Kidney (tissue), 14 donors: ENCODE measurements around the gene TOMM5. TPM values are rescaled to one million over a fixed set of nuclear protein-coding genes. Genes with fewer than 3 reads are reported as not detected.

Experiments
- DNase-seq, 5 donors: peaks; one replicate each; pipeline ENCODE4 v3.0.0-alpha.2; 2013 to 2020
- FAIRE-seq: peaks from 2 replicates; lab custom pipeline; 2012; peaks lifted over from hg19 to GRCh38; lab: Jason Lieb, UNC
- H3K27ac ChIP-seq, 2 donors: one replicate each; pipeline ENCODE4 v1.7.0; 2013; ENCODE audit warnings: low read depth in 2 of 2, low read length in 2 of 2, inconsistent platforms in 1 of 2
- H3K27me3 ChIP-seq: one replicate; pipeline ENCODE4 v1.7.1; 2013; ENCODE audit warnings: low read length, inconsistent platforms; ENCODE audit not compliant: control insufficient read depth, insufficient read depth
- H3K36me3 ChIP-seq, 3 donors: one replicate each; pipeline versions ENCODE4 v1.7.0 to v1.7.1; 2013; ENCODE audit warnings: low read length in 3 of 3, control low read depth in 1 of 3, inconsistent platforms in 1 of 3; ENCODE audit not compliant: insufficient read depth in 3 of 3, control insufficient read depth in 2 of 3
- H3K4me1 ChIP-seq, 3 donors: one replicate each; pipeline versions ENCODE4 v1.7.0 to v1.7.1; 2013; ENCODE audit warnings: low read length in 3 of 3, inconsistent platforms in 1 of 3, low read depth in 1 of 3; ENCODE audit not compliant: control insufficient read depth in 2 of 3, insufficient read depth in 2 of 3
- H3K4me3 ChIP-seq, 3 donors: one replicate each; pipeline versions ENCODE4 v1.7.0 to v1.8.1; 2013; ENCODE audit warnings: low read length in 3 of 3, control low read depth in 1 of 3, inconsistent platforms in 1 of 3
- H3K9ac ChIP-seq, 3 donors: one replicate each; pipeline versions ENCODE4 v1.7.0 to v1.7.1; 2013; ENCODE audit warnings: low read length in 3 of 3, control low read depth in 1 of 3, inconsistent platforms in 1 of 3
- H3K9me3 ChIP-seq, 3 donors: one replicate each; pipeline versions ENCODE4 v1.7.0 to v1.7.1; 2013; ENCODE audit warnings: low read length in 3 of 3, control low read depth in 1 of 3, inconsistent platforms in 1 of 3; ENCODE audit not compliant: control insufficient read depth in 2 of 3, insufficient read depth in 1 of 3
- CTCF ChIP-seq: IDR thresholded peaks from 3 replicates; pipeline ENCODE4 v1.5.1; 2012; ENCODE audit warnings: mild to moderate bottlenecking, moderate library complexity, borderline replicate concordance; ENCODE audit not compliant: insufficient read depth; ENCODE audit errors: extremely low read depth
- intact Hi-C: fragments of 100-400 bp; cut with DNase I; formaldehyde crosslinking; loops from one replicate; pipeline ENCODE4 v1.11.1; 2022
- polyA plus RNA-seq: library from polyadenylated mRNA; stranded (reverse); fragments of 350-450 nt; fragmentation: Illumina TruSeq; extraction: RNeasy Lipid Tissue Mini Kit (QIAGEN cat#74804); gene quantifications from one replicate; pipeline ENCODE4 v1.2.3, GENCODE V29; 2014; ENCODE audit warnings: low read depth, low replicate concordance; ENCODE audit not compliant: insufficient read depth
- total RNA-seq: library from RNA; stranded (reverse); fragmentation: NEBNext Ultra II Directional; extraction: Animal tissue kit (Norgen Biotek cat#: 25700); gene quantifications from one replicate; pipeline ENCODE4 v1.2.1, GENCODE V29; 2021
- donor health status: control.
- donor health status: control.
- donor health status: control.
- donor health status: control.
- donor health status: control.
- donor health status: DM: yes; HTN: yes; CAD: no.
- donor health status: Normal renal cell carcinoma (clear cell type).

Gene TOMM5
- total and polyA plus RNA-seq, 2 donors from 2014 or later = 59.5 to 197 TPM

GRCh38 chr9:37562826-37563225 lies 29.6 kb downstream of the TOMM5 start:
- Histone ChIP-seq H3K9ac (no peak overlapping the region), H3K27me3 (no peaks in the 10 kb centered on the region), H3K4me1 (no peaks in the 10 kb centered on the region), H3K36me3 (no peaks in the 10 kb centered on the region), H3K9me3 (no peaks in the 10 kb centered on the region), H3K4me3 (no peak overlapping the region), H3K27ac (no peak overlapping the region)
- intact Hi-C loops = no loop called here
- DNase-seq (no peak), FAIRE-seq (no peak)
- no peak for TF ChIP-seq CTCF

DNA sequence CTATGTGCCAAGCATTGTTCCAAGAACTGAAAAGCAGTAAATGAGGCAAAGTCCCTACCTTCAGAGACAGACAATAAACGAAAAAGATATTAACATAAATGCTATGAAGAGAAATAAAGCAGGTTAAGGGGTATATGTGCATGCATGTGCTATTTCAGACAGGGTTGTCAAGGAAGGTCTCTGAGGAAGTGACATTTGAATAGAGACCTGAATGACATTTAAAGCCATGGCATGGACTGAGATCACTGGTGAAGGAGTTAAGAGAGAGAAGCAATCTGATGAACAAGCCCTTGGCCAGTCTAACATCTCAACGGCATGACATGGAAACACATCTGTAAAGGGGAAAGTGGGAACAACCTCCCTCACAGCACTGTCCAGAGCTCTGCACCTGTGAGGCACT lies 30.7 kb downstream of the TOMM5 start:
- Histone ChIP-seq H3K36me3 (no peaks in the 10 kb centered on the region), H3K9me3 (no peaks in the 10 kb centered on the region), H3K4me1 (no peaks in the 10 kb centered on the region), H3K9ac (no peak overlapping the region), H3K27me3 (no peaks in the 10 kb centered on the region), H3K27ac (no peak overlapping the region), H3K4me3 (no peak overlapping the region)
- no peak for DNase-seq
- intact Hi-C loops = no loop called here
- no peak for TF ChIP-seq CTCF
- FAIRE-seq = no peak

DNA sequence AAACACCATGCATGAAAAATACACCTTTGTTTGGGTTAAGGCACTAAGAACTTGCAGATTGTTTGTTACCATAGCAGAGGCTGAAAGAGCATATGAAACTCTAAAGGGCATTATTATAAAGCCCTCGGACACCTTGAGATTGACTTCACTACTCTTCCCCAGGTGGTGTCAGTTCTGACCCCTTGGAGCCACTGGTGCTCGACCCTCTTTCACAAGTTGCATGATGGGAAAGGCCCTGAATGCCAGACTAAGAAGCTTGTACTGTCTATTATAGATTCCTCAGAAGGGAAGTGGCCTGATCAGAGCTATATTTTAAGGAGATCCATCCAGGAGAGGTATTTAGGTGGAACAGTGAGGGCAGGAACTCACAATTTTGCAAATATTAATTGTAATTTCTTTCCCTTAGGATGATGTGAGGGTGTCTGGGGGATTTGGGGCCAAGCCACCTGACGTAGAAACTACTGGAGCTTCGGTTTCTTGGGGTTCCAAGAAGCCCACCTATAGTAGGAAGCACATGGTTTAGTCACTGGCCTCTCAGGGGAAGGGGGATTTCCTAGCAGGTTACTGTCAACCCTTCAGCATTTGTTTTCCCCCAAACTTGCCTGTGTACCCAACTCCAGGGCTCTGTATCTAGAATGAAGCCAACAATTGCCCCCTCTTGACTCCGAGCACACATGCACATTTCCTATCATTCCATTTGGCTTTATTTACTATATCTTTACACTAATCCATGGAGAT lies 32.4 kb downstream of the TOMM5 start:
- Histone ChIP-seq H3K4me3 (no peak overlapping the region), H3K9me3 (no peaks in the 10 kb centered on the region), H3K36me3 (no peaks in the 10 kb centered on the region), H3K27ac (no peak overlapping the region), H3K27me3 (no peaks in the 10 kb centered on the region), H3K4me1 (no peaks in the 10 kb centered on the region), H3K9ac (no peak overlapping the region)
- FAIRE-seq (no peak), DNase-seq (no peak)
- intact Hi-C loops = no loop called here
- no peak for TF ChIP-seq CTCF

DNA sequence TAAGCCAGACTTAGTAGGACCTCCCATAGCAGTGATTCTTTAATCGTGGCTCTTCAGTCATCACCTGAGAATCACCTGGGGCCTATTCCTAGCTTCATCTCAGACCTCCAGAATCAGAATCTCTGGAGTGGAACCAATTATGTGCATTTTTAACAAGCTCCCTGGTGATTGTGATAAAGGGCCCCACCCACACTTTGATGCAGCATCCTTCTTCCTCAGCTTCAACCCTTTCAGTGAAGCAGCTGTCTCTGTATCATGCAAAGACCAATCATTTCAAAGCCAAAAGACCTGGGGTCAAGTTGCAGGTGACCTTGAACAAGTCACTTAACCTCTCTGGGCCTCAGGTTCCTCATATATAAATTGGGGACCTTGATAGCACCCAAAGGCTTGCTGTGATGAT lies 33.3 kb downstream of the TOMM5 start:
- no peak overlapping the region for H3K9ac ChIP-seq
- no peak overlapping the region for H3K4me3 ChIP-seq
- H3K4me1 ChIP-seq = no peaks in the 10 kb centered on the region
- TF ChIP-seq CTCF = no peak
- no peak for DNase-seq
- FAIRE-seq = no peak
- intact Hi-C loops = no loop called here
- H3K36me3 ChIP-seq = no peaks in the 10 kb centered on the region
- no peaks in the 10 kb centered on the region for H3K9me3 ChIP-seq
- no peak overlapping the region for H3K27ac ChIP-seq
- no peaks in the 10 kb centered on the region for H3K27me3 ChIP-seq
